ENCODE results near the gene SHISAL2A.

DNA sequence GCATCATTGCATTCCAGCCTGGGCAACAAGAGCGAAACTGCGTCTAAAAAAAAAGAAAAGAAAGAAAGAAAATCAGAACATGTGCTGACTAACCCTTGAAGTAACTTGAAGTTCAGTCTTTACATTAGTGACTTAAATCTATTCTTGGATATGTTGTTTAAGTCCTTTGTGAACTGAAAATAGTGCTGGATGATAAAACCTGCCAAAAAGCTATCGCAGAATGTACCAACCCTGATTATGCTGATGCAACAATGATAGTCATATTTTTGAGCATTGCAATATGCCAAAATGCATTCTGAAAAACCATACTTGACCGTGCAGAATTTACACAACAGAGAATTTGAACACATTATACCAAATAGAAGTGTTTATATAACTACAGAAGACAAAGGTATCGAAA, 30.7 kb downstream of the SHISAL2A start:
- TF ChIP-seq POLR2A (IDR thresholded peaks at IDR 0.05; ENCODE audit: low read depth, low read length) (no peak), POLR2AphosphoS5 (IDR thresholded peaks at IDR 0.05; ENCODE audit: low read depth, low read length) (no peak)
